GM18873 (cell line): ENCODE data around the gene OR6C2.
"Not testable (repeated sequence)": the region's sequence is repeated elsewhere in the genome, so short reads cannot be mapped to it uniquely, and the experiment has no call there.

Experiments
- ATAC-seq: cut with Tn5 transposase; IDR thresholded peaks from one replicate; pipeline ENCODE4 v1.9.1; 2021; ENCODE audit warnings: mild to moderate bottlenecking, moderate library complexity, moderate number of reproducible peaks; ENCODE audit not compliant: unreplicated experiment, low FRiP score

OR6C2 gene

DNA sequence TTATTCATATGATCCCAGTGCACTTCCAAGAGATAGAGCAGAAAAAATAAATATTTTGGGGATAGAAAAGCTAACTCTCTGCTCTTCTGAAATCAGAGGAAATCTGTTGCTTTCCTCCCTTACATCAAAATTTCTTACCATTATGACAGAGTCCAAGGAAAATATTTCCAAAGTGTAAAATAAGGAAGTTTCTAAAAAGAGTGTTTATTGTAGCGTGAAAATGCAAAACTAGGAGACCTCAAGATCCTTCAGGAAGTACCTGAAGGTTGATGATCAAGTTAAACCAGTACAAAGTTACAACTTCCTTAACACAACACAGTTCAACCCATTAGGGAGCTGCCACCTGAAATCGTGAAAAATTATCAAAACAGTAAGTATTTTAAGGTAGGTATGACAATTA is at the start of gene OR6C2:
TSS of gene OR6C2 (plus strand) at position 301 of the 400 bp plus-strand sequence. CDS start 8,138 bp downstream, outside the sequence.
- no peak for ATAC-seq

DNA sequence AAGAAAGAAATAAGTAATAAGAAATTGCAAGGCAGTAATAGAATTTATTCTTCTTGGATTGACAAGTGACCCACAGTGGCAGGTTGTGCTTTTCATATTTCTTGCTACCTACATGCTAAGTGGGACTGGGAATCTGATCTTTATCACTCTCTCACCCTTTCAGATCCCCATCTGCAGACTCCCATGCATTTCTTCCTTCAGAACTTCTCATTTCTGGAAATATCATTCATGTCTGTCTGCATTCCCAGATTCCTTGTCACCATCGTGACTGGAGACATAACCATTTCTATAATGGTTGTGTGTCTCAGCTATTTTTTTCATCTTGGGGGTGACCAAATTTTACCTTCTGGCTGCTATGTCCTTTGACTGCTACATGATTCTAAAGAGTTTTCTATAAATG is 47.5 kb upstream of the OR6C2 start:
- no peak for ATAC-seq

DNA sequence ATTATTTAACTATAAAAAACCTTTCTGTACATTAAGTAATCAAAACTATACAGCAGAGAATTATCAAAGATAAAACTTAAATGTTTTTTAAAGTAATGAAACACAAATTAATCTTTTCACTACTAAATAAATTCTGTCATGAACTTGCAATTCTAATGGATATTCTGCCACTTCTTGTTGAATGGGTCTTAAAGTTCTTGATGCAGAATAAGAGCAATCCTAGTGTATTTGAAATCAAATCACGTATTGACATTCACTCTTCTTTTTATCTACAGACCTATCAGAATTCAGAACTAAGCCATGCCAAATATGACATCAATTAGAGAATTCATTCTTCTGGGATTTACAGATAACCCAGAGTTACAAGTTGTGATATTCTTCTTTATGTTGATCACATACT is 43.6 kb upstream of the OR6C2 start, which contains the start of gene OR6C65:
TSS of gene OR6C65 (plus strand) at position 301 of the 400 bp plus-strand sequence. CDS start at position 301, 0 bp downstream.
- ATAC-seq: no peak

DNA sequence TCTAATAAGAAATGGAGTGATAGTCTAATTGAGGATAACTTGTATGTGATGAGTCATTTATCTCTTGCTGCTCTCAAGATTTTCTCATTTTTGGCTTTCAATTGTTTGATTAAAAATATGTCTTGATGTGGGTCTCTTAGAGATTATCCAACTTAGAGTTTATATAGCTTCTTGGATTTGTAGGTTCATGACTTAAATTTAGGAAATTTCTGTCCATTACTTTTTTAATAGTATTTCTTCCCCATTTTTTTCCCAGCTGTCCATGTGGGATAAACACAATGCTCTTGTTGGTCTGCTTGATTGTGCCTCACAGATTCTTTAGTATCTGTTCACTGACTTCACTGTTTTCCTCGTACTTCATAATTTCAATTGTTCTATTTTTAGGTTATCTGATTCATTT is 36.0 kb upstream of the OR6C2 start:
- no peak for ATAC-seq

DNA sequence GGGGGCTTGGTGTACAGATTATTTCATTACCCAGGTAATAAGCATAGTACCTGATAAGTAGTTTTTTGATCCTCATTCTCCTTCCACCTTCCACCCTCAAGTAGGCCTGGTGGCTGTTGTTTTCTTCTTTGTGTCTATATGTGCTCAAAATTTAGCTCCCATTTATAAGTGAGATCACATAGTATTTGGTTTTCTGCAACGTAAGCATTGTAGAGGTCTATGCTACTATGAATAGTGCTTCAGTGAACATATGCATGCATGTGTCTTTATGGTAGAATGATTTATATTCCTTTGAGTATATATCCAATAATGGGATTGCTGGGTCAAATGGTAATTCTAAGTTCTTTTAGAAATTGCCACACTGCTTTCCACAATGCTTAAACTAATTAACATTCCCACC is 34.7 kb upstream of the OR6C2 start:
- not testable (repeated sequence) for ATAC-seq

DNA sequence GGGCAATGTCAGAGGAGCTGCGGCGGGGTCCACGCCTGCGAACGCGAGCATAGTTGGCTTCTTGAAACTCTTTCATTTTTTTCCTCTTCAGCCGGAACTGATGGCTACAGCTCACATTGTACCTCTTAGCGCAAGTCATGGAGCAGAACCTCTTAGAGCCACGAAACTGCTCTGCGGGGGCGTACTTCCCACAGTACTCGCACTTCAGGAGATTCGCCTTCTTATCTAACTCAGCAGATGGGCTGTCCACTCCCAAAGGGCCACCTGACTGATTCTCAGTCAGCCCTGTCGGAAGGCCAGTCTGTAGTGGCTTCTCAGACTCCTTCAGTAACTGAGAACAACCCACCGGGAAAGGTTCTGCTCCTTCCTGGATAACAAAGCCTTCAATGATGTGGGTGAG is 31.7 kb upstream of the OR6C2 start:
- ATAC-seq: not testable (repeated sequence)

DNA sequence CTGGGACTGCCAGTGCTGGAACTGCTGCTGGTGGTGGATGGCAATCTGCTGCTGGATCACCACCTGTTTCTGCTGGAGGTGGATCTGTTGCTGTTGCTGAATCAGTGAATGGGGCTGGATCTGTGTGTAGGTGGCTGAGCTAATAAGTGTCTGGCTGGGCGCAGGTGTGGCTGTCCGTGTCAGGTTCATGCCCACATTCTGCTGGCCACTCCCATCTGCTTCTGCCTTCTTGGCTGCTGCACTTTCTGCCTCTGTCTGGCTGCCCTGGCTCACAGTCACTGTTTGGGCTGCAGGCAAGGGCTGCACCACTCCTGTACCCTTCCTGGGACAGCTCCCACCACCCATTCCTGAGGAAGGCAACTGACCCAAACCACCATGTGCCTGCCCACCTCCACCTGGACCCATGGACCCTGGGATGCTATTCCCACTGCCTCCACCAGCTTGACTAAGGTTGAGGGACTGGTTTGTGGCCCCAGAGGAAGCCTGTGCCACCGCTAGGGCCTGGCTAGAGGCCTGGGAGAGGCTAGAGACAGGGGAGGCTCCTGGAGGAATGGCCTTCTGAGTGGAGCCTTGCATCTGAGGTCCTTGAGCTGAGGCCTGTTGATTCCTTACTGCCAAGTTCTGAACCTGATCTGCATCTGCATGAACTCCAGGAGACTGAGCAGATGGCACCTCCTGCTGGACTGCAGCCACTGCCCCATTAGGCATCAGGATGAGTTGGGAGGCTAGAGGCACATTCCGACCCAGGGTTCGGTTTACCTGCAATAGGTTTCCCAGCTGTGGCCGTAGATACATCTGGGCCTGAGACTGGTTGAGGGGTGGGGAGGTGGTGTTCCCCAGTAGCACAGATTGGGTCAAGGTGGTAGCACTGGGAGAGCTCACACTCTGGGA is 30.1 kb upstream of the OR6C2 start:
- not testable (repeated sequence) for ATAC-seq

DNA sequence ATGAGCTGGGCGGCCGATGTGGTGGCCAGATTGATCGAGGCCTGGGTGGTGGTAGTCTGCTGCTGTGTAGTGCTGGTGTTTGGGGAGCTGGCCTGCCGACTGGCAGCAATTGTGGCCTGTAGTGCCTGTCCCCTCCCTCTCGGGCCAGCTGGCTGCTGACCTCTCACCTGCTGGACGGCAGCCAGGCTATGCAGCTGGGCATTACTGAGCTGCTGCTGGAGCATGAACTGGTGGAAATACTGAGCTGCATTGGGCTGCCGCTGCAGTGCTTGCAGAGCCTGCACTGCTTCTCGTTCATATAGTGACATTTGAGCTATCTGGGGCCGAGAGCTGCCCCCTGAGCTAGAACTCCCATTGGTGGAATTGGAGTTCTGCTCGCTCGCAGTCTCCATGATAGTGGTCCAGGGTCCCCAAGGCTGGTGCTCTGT is 29.5 kb upstream of the OR6C2 start:
- ATAC-seq: not testable (repeated sequence)

DNA sequence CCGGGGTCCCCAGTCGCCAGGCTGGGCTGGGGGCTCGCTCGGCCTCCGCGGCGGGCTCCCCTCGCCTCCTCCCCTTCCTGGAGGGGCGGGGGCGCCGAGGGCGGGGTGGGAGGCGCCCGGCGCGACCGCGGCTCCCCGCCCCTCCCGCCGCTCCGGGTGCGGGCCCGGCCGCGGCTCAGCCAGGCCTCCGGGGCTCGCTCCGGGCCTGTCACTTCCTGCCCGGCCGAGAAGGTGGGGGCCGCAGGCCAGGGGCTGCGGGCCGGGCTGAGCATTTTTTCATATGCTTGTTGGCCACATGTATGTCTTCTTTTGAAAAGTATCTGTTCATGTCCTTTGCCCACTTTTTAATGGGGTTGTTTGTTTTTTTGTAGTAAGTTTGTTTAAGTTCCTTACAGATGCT is 29.0 kb upstream of the OR6C2 start:
- ATAC-seq: not testable (repeated sequence)

DNA sequence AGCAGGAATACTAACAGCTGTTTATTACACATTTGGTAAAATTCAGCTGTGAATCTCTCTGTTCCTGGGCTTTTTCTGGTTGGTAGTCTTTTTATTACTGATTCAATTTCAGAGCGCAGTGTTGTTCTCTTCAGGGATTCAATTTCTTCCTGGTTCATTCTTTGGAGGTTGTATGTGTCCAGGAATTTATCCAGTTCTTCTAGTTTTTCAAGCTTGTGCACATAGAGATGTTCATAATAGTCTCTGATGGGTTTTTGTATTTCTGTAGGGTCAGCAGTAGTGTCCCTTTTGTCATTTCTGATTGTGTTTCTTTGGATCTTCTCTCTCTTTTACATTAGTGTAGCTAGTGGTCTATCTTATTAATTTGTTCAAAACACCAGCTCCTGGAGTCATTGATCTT is 26.9 kb upstream of the OR6C2 start:
- no peak for ATAC-seq

DNA sequence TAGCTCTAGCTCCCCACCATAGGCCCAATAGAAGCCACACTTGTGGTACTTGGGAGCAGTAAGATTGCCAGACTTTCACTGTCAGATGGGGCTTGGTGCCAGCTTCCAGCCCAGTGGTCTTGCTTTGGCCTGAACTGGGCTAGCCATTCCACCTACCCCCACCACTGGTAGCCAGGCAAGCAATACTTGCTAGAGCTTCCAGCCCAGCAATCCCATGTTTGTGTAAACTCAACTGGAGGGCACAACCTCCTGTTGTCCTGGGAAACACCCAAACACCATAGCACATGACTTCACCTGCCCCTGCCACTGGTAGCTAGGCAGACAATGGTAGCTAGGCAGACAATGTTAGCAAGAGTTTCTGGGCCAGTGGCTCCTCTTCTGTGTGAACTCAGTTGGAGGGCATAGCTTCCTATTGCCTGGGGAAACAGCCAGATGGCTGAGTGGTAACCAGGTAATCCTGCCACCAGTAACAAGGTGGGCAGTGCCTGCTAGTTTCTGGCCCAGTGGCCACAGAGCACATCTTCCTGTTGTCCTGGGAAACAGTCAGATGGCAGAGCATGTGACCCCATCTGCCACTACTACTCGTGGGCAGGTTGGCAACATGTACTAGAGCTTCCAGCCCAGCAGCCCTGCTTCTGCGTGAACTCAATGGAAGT is 23.4 kb upstream of the OR6C2 start:
- ATAC-seq: no peak

DNA sequence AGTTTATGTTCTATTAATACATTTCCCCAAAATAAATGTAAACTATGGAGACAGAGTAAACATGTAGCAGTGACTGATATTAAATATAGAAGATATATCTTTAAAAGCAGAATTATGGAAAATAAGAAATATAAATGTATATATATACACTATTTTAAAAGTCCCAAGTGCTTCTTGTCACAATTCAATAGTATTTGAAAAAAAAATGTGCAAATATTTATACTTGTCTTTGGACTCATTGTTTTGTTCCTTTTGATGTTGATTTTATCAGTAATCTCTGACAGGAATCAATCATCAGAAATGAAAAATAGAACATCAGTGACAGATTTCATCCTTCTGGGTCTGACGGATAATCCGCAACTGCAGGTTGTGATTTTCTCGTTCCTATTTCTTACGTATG is 17.9 kb upstream of the OR6C2 start, which contains the start of gene OR6C76:
TSS of gene OR6C76 (plus strand) at position 301 of the 400 bp plus-strand sequence. CDS start at position 301, 0 bp downstream.
- no peak for ATAC-seq

DNA sequence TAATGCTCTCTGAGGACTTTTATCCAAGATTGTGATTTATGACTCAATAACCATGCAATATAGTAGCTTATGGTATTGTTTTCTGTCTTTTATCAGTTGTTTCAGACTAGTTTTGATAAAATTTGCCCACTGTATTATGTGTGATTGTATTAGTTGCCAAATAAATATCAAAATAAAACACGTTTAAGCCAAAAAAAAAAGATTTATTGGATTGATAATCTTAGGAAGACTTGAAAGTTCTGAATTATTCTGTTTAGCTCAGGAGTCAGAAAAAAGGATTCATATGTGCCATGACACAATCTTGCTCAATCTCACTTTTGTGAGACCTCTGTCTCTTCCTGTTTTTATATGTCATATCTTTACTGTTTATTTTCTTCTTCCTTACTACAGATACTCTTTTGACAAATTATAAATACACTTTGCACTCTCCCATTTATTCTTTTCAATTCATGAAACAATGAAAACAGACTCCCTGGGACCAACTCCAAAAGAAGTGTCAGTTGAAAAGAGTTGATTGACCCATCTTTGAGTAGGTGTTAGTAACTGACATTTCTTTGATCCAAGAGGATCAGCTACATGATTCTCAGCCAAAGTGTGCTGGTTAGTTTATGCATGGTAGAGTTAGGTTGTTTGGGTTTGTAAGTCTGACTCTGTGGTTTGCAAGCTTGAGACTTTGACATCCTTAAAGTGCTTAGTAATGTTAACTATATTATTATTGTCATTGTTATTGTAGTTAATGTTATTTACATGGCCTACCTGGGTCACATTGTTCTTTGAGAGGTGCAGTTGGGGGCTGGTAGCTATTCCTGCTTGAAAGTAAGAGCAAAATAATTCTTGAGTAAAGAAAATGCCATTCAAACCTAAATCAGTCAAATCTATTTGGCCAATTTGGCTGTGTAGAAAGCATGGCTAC is 15.3 kb upstream of the OR6C2 start:
- no peak for ATAC-seq

DNA sequence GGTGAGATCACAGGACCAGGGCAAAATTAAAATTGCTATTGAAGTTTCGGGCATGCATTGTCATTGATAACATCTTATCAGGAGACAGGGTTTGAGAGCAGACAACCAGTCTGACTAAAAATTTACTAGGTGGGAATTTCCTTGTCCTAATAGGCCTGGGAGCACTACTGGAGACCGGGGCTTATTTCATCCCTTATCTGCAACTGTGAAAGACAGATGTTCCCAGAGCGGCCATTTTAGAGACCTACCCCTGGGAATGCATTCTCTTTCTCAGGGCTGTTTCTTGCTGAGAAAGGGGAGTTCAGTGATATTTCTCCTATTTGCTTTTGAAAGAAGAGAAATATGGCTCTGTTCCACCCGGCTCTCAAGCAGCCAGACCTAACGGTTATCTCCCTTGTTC is 2.6 kb upstream of the OR6C2 start:
- ATAC-seq: not testable (repeated sequence)

DNA sequence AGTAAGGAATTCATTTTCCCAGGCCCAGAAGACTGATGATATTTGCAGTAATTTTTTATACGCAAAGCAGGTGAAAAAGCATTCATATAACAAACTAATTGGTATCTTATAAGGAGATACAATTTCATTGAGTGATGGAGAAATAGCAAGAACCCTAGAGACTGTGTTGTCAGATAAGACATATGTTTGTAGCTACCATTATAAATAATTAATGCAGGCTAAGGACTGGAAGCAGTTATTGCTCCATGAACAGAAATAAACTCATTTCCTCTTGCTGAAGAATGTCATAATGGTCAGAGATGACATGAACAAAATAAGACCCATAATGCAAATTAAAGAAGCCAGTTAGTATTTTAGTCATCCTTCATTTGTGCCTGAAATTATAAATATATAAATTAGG is 1.5 kb downstream of the OR6C2 start:
- no peak for ATAC-seq

DNA sequence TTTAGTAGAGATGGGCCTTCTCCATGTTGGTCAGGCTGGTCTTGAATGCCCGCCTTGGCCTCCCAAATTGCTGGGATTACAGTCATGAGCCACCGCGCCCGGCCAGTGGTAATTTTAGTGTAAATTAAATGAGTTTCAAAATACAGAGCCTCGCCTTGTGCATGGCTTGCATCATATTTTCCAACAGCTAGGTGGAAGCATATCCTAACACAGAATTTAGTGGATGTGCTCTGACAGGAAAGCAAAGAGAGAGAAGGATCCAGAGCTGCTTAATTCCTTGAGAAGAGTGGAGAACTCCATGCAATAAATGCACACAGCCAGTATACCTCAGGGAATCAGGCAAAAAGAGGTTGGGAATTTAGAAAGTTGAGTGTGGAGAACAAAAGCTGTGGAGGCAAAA is 2.5 kb downstream of the OR6C2 start:
- no peak for ATAC-seq

DNA sequence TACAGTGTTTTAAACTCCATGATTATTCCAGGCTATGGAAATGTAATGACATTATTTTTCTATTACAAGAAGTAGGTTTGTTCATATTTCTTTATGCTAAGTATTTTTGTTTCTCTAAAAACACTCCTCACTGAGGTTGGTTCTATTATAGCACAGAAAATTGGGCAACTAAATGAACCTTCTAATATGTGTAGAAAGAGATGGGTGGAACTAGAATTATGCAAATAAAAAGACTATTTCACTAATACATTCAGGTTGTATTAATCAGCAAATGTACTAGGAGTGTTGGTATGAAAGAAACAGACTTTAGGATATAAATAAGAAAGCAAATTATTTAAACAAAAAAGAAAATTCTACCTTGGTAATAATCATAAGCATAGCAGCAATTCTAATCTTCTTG is 4.9 kb downstream of the OR6C2 start:
- no peak for ATAC-seq

DNA sequence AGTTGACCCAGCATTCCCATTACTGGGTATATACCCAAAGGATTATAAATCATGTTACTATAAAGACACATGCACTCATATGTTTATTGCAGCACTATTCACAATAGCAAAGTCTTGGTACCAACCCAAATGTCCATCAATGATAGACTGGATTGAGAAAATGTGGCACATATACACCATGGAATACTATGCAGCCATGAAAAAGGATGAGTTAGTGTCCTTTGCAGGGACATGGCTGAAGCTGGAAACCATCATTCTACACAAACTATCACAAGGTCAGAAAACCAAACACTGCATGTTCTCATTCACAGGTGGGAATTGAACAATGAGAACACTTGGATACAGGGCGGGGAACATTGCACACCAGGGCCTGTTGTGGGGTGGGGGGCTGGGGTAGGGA is 21.1 kb downstream of the OR6C2 start:
- ATAC-seq: not testable (repeated sequence)

DNA sequence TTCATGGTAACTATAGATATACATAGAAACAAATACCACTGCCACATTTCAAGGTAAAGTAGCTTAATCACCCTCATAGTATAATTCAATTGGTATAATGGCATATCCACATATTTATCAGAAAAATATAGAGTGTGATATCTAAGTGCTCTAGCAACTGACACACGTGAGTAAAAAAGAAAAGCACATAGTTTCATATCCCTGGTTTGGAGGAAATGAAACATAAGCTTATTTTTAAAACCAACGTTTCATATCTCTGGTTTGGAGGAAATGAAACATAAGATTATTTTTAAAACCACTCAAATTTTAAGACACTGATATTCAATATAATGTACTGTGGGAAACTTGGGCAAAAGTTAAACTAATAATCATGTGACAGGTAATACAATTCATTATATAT is 24.0 kb downstream of the OR6C2 start:
- no peak for ATAC-seq

DNA sequence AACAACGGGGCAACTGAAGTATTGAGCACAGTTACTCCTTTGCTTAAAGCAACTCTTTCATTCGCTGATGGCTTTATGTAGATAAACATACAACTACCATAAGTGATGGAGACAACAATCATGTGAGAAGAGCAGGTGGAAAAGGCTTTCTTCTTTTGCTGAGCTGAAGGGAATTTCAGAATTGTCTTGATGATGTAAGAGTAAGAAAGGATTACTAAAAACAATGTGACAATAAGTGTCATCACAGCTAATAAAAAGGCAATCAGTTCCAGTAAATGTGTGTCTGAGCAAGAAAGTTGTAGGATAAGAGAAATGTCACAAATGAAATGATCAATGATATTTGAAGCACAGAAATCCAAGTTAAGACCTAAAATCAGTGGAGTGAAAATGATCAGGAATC is 25.4 kb downstream of the OR6C2 start:
- ATAC-seq: no peak
